UCSD-AML1 (cell line): Measurements from ENCODE around the gene CDYL2.
"Not testable (repeated sequence)": the region's sequence is repeated elsewhere in the genome, so short reads cannot be mapped to it uniquely, and the experiment has no call there.

Experiments used
- DNase-seq: peaks from one replicate; lab custom pipeline; 2025; ENCODE audit not compliant: unreplicated experiment; lab: John Stamatoyannopoulos, UW

CDYL2 gene

GRCh38 chr16:80804526-80805383, at the start of gene CDYL2:
TSS of gene CDYL2 (minus strand) at chr16:80804598. CDS start at chr16:80804173, 425 bp downstream.
- peak; percentile 71 for DNase-seq

GRCh38 chr16:80852261-80852872, 48.0 kb upstream of the CDYL2 start:
- DNase-seq: peak; percentile 28

- no peak for DNase-seq
Measured at GRCh38 chr16:80851831-80852230, 47.4 kb upstream of the CDYL2 start.

- no peak for DNase-seq
Measured at GRCh38 chr16:80850757-80851156, 46.4 kb upstream of the CDYL2 start.

GRCh38 chr16:80848862-80849261, 44.5 kb upstream of the CDYL2 start:
- DNase-seq: no peak

GRCh38 chr16:80846680-80847079, 42.3 kb upstream of the CDYL2 start:
- DNase-seq: no peak

GRCh38 chr16:80846275-80846674, 41.9 kb upstream of the CDYL2 start:
- no peak for DNase-seq

- no peak for DNase-seq
Measured at GRCh38 chr16:80844395-80844794, 40.0 kb upstream of the CDYL2 start.

GRCh38 chr16:80841231-80841630, 36.8 kb upstream of the CDYL2 start:
- no peak for DNase-seq

- no peak for DNase-seq
Measured at GRCh38 chr16:80837533-80838147, 33.2 kb upstream of the CDYL2 start.

GRCh38 chr16:80836846-80837245, 32.4 kb upstream of the CDYL2 start:
- no peak for DNase-seq

GRCh38 chr16:80836202-80836601, 31.8 kb upstream of the CDYL2 start:
- DNase-seq: no peak

GRCh38 chr16:80831039-80831438, 26.6 kb upstream of the CDYL2 start:
- no peak for DNase-seq

GRCh38 chr16:80828495-80828894, 24.1 kb upstream of the CDYL2 start:
- no peak for DNase-seq

GRCh38 chr16:80827007-80827406, 22.6 kb upstream of the CDYL2 start:
- no peak for DNase-seq

GRCh38 chr16:80825365-80825758, 21.0 kb upstream of the CDYL2 start:
- no peak for DNase-seq

GRCh38 chr16:80824623-80825364, 20.4 kb upstream of the CDYL2 start:
- DNase-seq: no peak

GRCh38 chr16:80819988-80820387, 15.6 kb upstream of the CDYL2 start:
- DNase-seq: no peak

- DNase-seq: no peak
Measured at GRCh38 chr16:80816356-80816755, 12.0 kb upstream of the CDYL2 start.

GRCh38 chr16:80815278-80815677, 10.9 kb upstream of the CDYL2 start:
- DNase-seq: not testable (repeated sequence)

GRCh38 chr16:80812593-80812992, 8.2 kb upstream of the CDYL2 start:
- DNase-seq: no peak
